Motor neuron (in vitro differentiated cells): Measurements from ENCODE around the gene TMEM222. TPM values are rescaled to one million over a fixed set of nuclear protein-coding genes. Genes with fewer than 3 reads are reported as not detected.

Experiments used
- ATAC-seq, 8 experiments: fragments of 200-7000 bp; cut with Tn5 transposase; replicated peaks in 6 of 8; 2 replicates each; pipeline ENCODE4 v1.8.0; 2021; ENCODE audit warnings: mild to moderate bottlenecking in 8 of 8, moderate library complexity in 8 of 8
- H3K27ac ChIP-seq, 2 donors: fragments of 250-450 bp; sonication (Bioruptor Pico); 2 replicates each; pipeline ENCODE4 v1.9.0; 2021; ENCODE audit warnings: antibody characterized with exemption in 2 of 2, mild to moderate bottlenecking in 2 of 2, moderate library complexity in 1 of 2
- H3K4me1 ChIP-seq, 2 donors: fragments of 250-450 bp; sonication (Bioruptor Pico); replicated peaks in 1 of 2; 2 replicates each; pipeline ENCODE4 v1.6.1; 2021; ENCODE audit warnings: antibody characterized with exemption in 2 of 2, mild to moderate bottlenecking in 2 of 2, moderate library complexity in 1 of 2
- H3K4me3 ChIP-seq, 5 donors: fragments of 250-450 bp; sonication (Bioruptor Pico); 2 replicates each; pipeline ENCODE4 v1.9.0; 2021; ENCODE audit warnings: antibody characterized with exemption in 5 of 5, mild to moderate bottlenecking in 5 of 5, moderate library complexity in 4 of 5
- WGBS, 10 experiments: fragments of 450-650 bp; shearing (Covaris generic); methylation state at CpG; one replicate each; pipeline ENCODE4 v1.0.0; 2022; 5-methylcytosine and 5-hydroxymethylcytosine counted together
- in situ Hi-C, 9 experiments: fragments of 400-800 bp; cut with MboI; loops; one replicate each; pipeline ENCODE4 v1.15.0; 2021; ENCODE audit warnings: low sequenced_read_pairs in 9 of 9, low pct_unique_long_range_greater_than_20kb in 2 of 9; ENCODE audit not compliant: unreplicated experiment in 9 of 9
- total RNA-seq, 8 experiments: library from RNA; unstranded; fragments of 300-600 nt; gene quantifications; 2 replicates each; pipeline versions ENCODE4 v1.2.3 to v1.2.4, GENCODE V29; 2022

Gene TMEM222
- total RNA-seq, 8 experiments from 2014 or later = 27.0 to 57.4 (median 38.0) TPM

DNA sequence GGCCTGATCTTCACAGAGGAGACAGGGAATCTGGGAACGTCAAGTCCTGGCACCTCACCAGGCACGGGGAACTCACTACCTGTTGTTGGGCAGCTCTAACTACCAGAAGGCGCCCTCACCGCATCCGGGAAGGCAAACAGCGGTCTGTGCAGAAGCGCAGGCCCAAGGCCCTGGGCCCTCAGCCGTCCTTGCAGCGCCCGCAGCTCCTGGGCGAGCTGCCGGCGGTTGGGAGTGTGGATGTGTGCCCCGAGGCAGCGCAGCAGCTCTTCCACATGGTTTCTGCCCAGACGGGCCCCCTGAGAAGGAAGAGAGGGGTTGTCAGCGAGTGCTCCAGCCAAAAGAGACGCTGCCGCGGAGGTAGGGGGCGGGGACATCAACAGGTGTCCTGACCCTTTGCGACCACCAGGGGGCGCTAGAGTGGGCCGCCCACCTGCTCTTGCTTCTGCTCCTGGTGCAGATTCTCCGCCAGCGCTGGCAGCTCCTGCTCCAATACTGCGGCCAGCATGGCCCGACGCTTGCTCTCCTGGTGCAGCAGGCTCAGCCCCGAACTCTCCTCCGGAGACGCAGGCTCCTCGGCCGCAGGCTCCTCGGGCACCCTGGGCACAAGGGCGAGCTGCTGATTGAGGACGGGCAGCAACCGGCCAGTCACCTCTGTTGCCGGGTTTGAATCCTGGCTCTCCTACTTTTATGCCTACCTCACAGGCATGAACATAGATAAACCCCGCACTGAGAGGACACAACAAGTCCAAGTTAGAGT lies 35.5 kb downstream of the TMEM222 start:
- no peak overlapping the region for H3K27ac ChIP-seq
- H3K4me1 ChIP-seq = peaks cover 3 to 10% of the 10 kb centered on the region in 2 donors
- no peak overlapping the region for H3K4me3 ChIP-seq
- in situ Hi-C loops = no loop called here
- peak in 7 of 8 experiments; percentile 10 to 74 (median 43) for ATAC-seq
- WGBS, 10 experiments = 7 to 92% (median 34%) methylated on average over 2 to 27 of the region's 40 CpGs; no CpG with 5 or more reads in 4 of the 10 experiments

- WGBS, 10 experiments = 80 to 93% (median 88%) methylated on average over 1 to 15 of the region's 21 CpGs; no CpG with 5 or more reads in 6 of the 10 experiments
- in situ Hi-C loops = no loop called here
- Histone ChIP-seq H3K4me1 (peaks cover 3 to 10% of the 10 kb centered on the region in 2 donors), H3K27ac (no peak overlapping the region), H3K4me3 (no peak overlapping the region)
- ATAC-seq = no peak
Measured at GRCh38 chr1:27358038-27358927, 36.3 kb downstream of the TMEM222 start.

- in situ Hi-C loops = no loop called here
- Histone ChIP-seq H3K4me3 (no peak overlapping the region), H3K27ac (no peak overlapping the region), H3K4me1 (peaks cover 3 to 10% of the 10 kb centered on the region in 2 donors)
- no peak for ATAC-seq
- WGBS, 10 experiments = 80 to 100% (median 97%) methylated on average over 1 to 5 of the region's 5 CpGs; no CpG with 5 or more reads in 3 of the 10 experiments
Measured at GRCh38 chr1:27358928-27359313, 37.0 kb downstream of the TMEM222 start.

- in situ Hi-C loops = no loop called here
- H3K4me3 ChIP-seq = peak overlapping the region in 1 of 5 donors; percentile 17
- WGBS, 10 experiments = 0 to 100% (median 59%) methylated on average over 1 to 8 of the region's 9 CpGs; no CpG with 5 or more reads in 5 of the 10 experiments
Measured at GRCh38 chr1:27359822-27360158, 37.8 kb downstream of the TMEM222 start.

DNA sequence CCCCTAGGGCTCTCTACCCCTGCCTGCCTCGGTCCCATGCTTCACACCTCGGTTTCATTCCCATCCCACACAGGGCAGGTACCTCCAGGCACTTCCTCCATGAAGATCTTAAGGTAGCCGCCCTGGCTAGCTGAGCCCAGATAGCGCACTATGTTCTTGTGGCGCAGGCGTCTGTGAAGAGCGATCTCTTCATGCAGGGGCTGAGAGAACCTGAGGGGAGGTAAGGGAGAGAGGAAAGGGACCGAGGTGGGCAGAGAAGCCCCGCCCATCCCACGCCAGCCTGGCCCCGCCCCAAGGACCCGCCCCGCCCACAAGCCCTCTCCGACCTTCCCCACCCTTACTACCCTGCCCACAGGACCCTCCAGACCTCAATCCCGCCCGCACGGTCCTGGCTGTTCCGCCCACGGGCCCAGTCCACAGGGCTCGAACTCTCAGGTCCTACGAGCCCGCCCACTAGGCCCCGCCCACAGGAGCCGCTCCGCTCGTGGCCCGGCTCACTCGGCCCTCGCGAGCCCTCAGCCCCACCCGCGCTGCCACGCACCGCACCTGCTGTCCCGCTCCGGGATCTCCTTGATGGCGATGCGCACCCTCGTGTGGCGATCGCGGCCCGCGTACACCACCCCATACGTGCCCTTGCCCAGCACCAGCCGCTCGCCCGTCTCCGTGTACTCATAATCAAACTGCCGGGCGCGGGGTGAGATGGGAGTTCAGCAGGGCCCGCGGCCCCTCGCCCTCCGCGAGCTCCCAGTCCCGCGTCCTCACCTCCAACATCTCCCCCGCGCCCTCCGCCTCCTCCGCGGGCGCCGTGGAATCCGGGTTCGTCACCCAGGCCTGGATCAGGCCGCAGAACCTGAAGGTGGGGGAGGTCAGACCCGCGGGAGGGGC lies 38.4 kb downstream of the TMEM222 start:
- H3K4me3 ChIP-seq = peak overlapping the region in 3 of 5 donors; percentile 8 to 17 (median 16)
- WGBS, 10 experiments = 15 to 98% (median 20%) methylated on average over 2 to 19 of the region's 71 CpGs; no CpG with 5 or more reads in 4 of the 10 experiments
- peak in 5 of 8 experiments; percentile 2 to 45 (median 24) for ATAC-seq
- no peak overlapping the region for H3K27ac ChIP-seq
- H3K4me1 ChIP-seq = peaks cover 9 to 18% of the 10 kb centered on the region in 2 donors
- in situ Hi-C loops = no loop called here

More at GRCh38 chr1:27359822-27360158, 37.8 kb downstream of the TMEM222 start:
- H3K27ac ChIP-seq = no peak overlapping the region
- H3K4me1 ChIP-seq = peaks cover 4 to 13% of the 10 kb centered on the region in 2 donors
- peak in 1 of 8 experiments; percentile 0 for ATAC-seq

GRCh38 chr1:27361044-27361402 lies 39.1 kb downstream of the TMEM222 start:
- in situ Hi-C loops = no loop called here
- Histone ChIP-seq H3K4me3 (no peak overlapping the region), H3K27ac (no peak overlapping the region), H3K4me1 (peaks cover 9 to 18% of the 10 kb centered on the region in 2 donors)
- ATAC-seq = no peak
- WGBS, 10 experiments = 68 to 100% (median 92%) methylated on average over 2 to 12 of the region's 21 CpGs; no CpG with 5 or more reads in 2 of the 10 experiments

DNA sequence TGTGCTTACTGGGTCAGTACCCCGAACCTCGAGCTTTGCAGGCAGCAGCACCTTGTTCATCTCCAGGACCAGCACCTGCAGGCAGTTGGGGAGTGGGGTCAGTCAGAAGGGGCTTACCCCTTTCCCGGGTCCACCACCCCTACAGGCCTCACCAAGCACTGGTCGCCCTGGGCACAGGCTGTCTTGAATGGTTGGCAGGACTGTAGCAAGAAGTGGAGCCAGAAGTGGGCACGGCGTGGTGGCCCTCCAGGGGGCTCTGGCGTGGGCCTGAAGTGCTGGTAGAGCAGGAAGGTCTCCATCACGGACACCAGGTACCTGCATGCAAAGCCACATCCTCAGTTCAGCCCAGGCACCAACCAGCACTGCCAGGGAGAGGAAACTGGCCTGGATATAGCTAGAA lies 39.6 kb downstream of the TMEM222 start:
- Histone ChIP-seq H3K27ac (no peak overlapping the region), H3K4me3 (no peak overlapping the region), H3K4me1 (peaks cover 9 to 18% of the 10 kb centered on the region in 2 donors)
- no peak for ATAC-seq
- in situ Hi-C loops = no loop called here
- 76 to 100% (median 87%) methylated on average over 1 to 4 of the region's 8 CpGs; no CpG with 5 or more reads in 5 of the 10 experiments for WGBS, 10 experiments

DNA sequence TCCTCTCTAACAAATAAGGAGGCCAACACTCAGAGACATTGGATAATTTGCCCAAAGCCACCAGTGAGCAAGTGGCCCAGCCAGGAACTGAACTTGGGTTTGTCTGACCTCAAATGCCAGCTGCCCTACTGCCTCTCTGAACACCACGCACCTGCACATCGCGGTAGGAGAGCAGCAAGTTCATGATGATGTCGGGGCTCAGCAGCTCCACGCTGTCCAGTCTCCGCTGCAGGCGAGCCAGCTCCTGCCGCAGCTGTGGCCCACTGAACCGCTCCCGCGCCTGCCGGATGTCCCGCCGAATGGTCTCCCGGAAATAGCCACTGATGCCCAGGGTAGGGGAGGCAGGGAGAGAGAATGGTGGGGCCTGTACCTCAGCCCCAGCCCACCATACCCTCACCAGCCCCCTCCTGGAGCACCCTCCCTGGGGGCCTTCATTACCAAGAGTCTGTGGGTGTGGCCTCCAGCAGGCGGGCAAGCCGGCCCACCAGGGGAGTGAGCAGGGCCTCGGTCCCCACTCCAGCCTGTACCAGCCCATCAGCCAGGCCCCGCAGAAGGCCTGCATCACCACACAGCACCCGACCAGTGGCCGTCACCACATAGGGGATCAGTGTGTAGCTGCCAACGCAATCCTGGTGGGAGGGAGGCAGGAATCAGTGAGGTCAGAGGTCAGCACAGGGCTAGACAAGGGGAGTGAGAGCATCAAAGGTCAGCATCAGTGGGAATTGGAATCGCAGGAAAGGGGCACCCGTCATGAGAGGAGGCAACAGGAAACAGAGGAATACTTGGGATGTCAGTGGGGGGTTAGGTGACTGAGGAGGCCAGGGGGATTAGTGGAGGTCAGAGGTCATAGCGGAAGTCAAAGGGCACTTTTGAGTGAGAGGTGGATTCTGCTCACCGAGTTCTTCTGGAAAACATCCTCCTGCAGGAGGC lies 42.1 kb downstream of the TMEM222 start:
- no peak overlapping the region for H3K27ac ChIP-seq
- in situ Hi-C loops = no loop called here
- WGBS, 10 experiments = 39 to 100% (median 88%) methylated on average over 1 to 14 of the region's 26 CpGs; no CpG with 5 or more reads in 1 of the 10 experiments
- peaks cover 9 to 22% of the 10 kb centered on the region in 2 donors for H3K4me1 ChIP-seq
- H3K4me3 ChIP-seq = no peak overlapping the region
- ATAC-seq = no peak

DNA sequence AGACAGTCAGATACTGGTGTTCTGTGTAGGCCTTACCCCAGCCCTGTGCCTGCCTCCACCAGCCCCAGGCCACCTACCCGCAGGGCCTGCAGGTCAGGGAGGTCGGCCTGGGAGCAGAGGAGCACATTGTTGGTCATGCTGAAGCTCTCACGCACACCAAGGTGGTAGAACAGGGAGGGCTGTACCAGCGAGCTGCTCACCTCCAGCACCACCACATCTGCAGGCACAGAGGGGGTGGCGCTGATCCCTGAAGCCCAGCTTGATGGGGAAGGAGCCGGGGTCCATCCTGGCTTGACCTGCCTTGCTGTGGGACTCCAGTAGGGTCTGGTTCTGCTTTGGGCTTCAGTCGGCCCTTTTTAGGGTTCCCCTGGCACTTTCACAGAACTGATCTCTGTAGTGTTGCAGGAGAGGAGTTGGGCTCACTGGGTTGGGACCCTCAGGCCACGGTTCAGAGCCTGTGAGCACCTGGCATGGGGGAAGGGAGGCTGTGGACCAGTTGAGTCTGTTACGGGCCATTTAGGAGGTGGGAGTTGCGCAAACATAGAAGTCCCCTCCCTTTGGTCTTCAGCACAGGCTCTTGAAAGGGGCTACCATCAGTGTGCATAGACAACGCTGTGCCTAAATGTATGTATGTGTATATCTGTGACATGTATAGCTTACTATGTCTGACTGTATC lies 42.9 kb downstream of the TMEM222 start:
- in situ Hi-C loops = no loop called here
- H3K4me1 ChIP-seq = peaks cover 9 to 22% of the 10 kb centered on the region in 2 donors
- WGBS, 10 experiments = 0 to 100% (median 61%) methylated on average over 1 to 4 of the region's 11 CpGs; no CpG with 5 or more reads in 4 of the 10 experiments
- ATAC-seq = no peak
- H3K4me3 ChIP-seq = peak overlapping the region; percentile 34 to 56 (median 46)
- peak overlapping the region; percentile 26 to 79 for H3K27ac ChIP-seq

DNA sequence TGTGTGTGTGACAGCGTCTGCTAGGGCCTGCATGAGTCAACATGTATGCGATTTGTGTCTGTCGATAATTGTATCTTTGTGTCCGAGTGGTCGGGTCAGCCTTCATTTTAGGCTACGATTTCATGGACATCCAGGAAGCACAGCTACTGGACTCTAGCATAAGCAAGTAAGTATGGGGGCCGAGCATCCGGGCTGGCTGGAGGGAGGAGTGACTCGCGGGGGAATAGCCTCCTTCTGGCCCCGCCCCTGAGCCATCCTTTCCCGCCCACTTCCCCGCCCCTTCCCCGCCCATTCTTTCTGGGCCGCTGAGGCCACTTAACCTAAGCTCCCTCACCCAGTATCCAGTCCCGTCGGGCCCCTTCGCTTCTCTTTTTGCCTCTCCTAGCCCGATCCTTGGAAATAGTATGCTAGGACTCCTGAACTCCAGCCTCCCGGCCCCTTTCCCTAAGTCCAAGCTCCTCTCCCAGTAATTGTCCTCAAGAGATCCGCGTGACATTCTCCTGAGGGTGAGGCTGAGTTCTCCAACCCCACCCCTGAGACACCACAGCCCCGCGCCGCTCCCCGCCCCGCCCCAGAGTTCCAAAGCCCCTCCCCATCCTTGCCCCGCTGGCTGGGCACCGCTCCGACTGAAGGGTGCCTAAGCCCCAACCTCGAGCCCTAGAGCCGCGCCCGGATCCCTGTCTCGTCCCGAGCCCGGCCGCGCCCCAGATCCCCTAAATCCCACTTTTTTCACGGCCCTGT lies 43.6 kb downstream of the TMEM222 start:
- H3K27ac ChIP-seq = peak overlapping the region; percentile 39 to 79
- 0 to 50% (median 5%) methylated on average over 2 to 7 of the region's 40 CpGs; no CpG with 5 or more reads in 5 of the 10 experiments for WGBS, 10 experiments
- peak; percentile 43 to 70 (median 66) for ATAC-seq
- H3K4me1 ChIP-seq = peaks cover 9 to 18% of the 10 kb centered on the region in 2 donors
- in situ Hi-C loops = no loop called here
- H3K4me3 ChIP-seq = peak overlapping the region; percentile 34 to 56 (median 46)

DNA sequence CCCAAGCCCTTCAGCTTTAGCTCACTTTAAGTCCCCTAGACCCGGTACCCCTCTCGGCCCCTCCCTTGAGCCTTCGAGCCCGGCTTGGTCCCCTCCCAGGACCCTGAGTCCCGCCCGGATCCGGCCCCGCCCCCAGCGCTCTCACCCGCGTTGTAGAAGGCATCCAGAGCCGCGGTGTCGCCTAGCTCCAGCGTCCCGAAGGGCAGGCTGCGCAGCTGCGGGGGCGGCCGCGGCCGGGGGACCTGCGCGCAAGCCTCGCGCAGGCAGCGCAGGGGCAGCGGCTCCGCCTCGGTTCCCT lies 44.1 kb downstream of the TMEM222 start:
- in situ Hi-C loops = no loop called here
- Histone ChIP-seq H3K4me3 (peak overlapping the region; percentile 34 to 56 (median 46)), H3K4me1 (peaks cover 7 to 15% of the 10 kb centered on the region in 2 donors), H3K27ac (peak overlapping the region; percentile 24 to 79)
- ATAC-seq = peak; percentile 44 to 80 (median 76)
- WGBS, 10 experiments = no CpG with 5 or more reads among the region's 30 CpGs
